GM19043 (cell line): ENCODE data around the gene CTIF.
"Not testable (repeated sequence)": the region's sequence is repeated elsewhere in the genome, so short reads cannot be mapped to it uniquely, and the experiment has no call there.

Experiments
- ATAC-seq: cut with Tn5 transposase; IDR thresholded peaks from one replicate; pipeline ENCODE4 v1.9.1; 2021; ENCODE audit warnings: low read depth; ENCODE audit not compliant: unreplicated experiment

The CTIF gene

DNA sequence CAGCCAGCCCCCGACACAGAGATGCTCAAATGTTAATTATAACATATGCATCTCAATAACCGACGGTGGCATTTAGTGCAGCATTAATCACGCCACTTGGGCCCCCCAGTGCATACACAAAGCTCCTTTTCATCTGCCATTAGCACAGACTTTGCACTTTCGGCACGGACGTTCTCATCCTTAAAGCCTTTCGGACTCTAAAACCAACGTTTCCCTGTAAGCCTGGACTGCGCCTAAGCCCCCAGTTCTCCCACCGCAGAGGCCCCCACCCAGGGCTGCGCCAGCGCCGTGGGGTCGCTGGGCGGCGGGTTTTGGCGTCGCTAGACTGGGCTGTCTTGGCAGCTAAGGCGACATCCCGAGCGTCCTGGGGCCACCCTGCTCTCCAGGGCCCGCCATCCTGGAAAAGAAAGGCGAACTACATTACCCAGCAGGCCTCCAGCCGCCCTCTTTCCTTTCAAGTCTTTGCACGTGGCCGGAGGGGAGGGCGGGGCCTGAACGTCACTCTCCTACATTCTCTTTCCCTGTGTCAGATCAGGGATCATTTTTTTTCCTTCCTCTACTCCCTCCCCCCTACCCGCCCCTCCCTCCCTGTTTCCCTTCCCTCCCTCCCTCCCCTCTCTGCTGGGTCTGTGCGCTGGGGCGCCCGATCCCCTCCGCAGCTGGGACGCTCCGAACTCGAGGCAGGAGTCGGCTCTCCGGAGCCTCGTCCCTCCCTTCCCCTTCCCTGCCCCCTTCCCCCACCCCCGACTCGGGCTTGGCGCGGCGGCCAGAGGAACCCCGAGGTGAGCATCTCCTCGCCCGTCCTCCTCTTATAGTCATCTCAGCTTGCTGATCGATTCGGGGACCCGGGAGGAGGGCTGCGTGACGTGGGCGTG lies at the start of gene CTIF:
CTIF (plus strand) TSS at position 501 of the 875 bp plus-strand sequence. CDS start 80,535 bp downstream, outside the sequence.
- ATAC-seq = peak; percentile 79

DNA sequence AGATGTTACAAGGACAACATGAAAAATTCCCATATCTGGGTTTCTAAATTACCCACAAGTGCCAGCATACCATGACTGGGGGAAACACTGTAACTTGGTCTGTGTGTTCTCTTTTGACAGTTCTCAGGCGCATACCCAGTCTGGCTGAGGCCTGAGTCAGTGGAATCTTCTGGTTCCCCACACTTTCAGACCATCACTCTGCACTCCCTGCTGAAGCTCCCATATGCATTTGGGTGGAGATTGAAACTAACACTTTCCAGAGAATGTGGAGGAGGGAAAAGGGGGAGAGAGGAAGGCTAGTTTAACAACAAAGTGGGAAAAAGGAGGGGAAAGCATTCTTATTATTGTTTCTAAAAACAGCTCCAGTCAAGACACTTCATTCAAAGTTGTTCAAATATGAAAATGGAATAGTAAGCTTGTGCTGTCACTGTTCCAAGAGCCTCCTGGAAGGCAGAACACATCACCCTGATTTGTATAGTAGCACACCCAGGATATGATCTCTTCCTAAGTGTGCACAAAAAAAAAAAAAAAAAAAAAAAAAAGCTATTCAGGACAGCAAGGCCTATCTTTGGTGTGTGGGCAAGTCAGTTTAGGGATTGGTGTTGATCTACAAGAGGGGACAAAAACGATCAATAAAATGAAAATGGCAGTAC lies 48.1 kb upstream of the CTIF start:
- no peak for ATAC-seq

GRCh38 chr18:48492880-48493279 lies 46.0 kb upstream of the CTIF start:
- no peak for ATAC-seq

- no peak for ATAC-seq
Measured at GRCh38 chr18:48493434-48494230, 45.2 kb upstream of the CTIF start.

GRCh38 chr18:48497863-48498262 lies 41.0 kb upstream of the CTIF start:
- ATAC-seq = no peak

DNA sequence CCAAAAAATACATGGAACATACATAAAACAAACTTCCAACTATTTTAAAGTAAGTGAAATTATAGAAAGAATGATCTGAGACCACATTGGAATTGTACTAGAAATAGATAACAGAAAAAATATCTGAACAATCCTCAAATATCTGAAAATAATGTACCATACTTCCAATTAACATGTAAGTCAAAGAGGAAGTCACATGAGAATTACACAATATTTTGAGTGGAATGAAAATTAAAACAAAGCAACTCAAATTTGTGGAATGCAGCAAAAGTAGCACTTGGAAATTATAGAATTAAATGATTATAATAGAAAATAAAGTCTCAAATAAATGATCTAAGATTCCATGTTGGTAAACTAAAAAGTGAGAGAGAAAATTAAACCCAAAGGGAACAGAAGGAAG lies 38.3 kb upstream of the CTIF start:
- no peak for ATAC-seq

- ATAC-seq = no peak
Measured at GRCh38 chr18:48502906-48503305, 35.9 kb upstream of the CTIF start.

- ATAC-seq = no peak
Measured at GRCh38 chr18:48504819-48505218, 34.0 kb upstream of the CTIF start.

DNA sequence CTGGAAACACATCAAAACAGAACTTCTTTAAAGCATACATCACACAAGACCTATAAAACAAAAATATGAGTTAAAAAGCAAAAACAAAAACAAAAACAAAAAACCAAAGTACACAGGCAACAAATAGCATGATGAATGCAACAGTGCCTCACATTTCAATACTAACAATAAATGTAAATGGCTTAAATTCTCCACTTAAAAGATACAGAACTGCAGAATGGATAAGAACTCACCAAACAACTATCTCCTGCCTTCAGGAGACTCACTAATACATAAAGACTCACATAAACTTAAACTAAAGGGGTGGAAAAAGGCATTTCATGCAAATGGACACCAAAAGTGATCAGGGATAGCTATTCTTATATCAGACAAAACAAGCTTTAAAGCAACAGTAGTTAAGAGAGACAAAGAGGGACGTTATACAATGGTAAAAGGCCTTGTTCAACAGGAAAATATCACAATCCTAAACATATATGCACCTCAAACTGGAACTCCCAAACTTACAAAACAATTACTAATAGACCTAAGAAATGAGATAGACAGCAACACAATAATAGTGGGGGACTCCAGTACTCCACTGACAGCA lies 31.8 kb upstream of the CTIF start:
- ATAC-seq = not testable (repeated sequence)

DNA sequence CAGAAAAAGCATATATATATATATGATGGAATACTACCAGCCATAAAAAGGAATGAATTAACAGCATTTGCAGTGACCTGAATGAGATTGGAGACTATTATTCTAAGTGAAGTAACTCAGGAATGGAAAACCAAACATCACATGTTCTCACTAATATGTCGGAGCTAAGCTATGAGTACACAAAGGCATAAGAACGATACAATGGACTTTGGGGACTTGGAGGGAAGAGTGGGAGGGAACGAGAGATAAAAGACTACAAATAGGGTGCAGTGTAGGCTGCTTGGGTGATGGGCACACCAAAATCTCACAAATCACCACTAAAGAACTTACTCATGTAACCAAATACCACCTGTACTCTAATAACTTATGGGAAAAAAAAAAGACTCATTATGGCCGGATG lies 26.3 kb upstream of the CTIF start:
- ATAC-seq = not testable (repeated sequence)

- no peak for ATAC-seq
Measured at GRCh38 chr18:48514786-48515185, 24.0 kb upstream of the CTIF start.

DNA sequence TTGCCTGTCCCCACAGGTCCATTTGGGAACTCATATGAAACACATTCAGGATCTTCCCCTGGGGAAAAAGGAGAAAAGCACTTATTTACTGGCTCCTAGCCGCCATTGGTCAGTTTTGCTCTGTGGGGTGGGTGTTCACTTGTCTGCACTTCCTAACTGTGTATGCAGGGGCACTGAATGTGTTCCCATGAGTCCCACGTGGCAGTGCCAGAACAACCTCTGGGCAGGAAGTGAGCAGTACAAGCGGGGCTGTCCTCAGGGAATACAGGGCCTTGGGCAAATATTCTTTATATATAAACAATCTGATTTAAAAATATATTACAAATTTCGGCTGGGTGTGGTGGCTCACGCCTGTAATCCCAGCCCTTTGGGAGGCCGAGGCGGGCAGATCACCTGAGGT lies 21.8 kb upstream of the CTIF start:
- ATAC-seq = no peak

DNA sequence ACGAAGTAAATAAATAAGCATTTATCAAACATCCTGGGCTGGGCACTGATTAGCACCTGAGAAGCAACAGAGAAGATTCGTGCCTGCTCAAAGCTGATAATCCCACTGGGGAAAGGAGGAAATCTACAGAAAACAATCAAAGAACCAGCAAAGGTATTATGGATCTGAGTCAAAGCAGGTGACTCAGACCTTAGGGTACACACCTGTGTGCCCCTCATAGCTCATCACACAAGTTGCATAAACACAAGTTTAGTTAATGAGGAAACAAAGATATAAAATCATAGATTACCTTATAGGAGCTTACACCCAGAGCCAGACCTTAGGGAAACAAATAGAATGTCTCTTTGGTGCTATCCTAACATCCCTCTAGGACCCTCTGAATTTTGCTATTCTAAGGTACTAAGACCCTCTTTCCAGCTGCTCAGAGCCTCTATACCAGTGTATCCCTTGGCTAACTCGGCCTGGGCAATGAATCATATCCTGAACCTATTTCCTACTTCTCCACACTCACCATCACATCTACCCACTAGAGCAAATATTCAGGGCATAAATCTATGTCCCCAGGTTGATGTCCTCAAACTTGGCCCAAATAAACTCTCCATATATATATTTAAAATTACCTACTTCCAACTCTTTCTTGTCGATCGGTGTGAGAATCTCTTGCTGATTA lies 19.3 kb upstream of the CTIF start:
- no peak for ATAC-seq

DNA sequence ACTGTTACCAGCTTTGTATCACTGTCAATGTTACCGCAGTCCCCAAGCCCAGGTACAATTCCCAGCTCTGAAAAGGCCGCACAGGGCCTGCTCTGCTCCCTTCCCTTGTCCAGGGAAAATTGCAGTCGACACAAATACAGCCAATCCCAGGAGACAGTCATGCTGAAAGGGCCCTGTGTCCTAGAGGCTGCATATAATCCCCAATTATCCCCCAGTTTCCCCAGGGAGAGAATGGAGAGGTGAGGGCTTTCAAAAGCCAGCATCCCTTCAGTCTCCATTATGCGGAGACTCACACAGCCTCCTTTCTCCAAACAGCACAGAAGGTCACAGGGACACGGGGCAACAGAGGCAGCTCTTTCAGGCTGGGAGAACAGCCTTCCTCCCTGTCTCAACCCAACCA lies 17.1 kb upstream of the CTIF start:
- no peak for ATAC-seq

- ATAC-seq = no peak
Measured at GRCh38 chr18:48525671-48526070, 13.2 kb upstream of the CTIF start.

- ATAC-seq = no peak
Measured at GRCh38 chr18:48527461-48527860, 11.4 kb upstream of the CTIF start.

GRCh38 chr18:48528861-48529260 lies 10.0 kb upstream of the CTIF start:
- ATAC-seq = no peak

GRCh38 chr18:48529796-48530195 lies 9.0 kb upstream of the CTIF start:
- no peak for ATAC-seq

DNA sequence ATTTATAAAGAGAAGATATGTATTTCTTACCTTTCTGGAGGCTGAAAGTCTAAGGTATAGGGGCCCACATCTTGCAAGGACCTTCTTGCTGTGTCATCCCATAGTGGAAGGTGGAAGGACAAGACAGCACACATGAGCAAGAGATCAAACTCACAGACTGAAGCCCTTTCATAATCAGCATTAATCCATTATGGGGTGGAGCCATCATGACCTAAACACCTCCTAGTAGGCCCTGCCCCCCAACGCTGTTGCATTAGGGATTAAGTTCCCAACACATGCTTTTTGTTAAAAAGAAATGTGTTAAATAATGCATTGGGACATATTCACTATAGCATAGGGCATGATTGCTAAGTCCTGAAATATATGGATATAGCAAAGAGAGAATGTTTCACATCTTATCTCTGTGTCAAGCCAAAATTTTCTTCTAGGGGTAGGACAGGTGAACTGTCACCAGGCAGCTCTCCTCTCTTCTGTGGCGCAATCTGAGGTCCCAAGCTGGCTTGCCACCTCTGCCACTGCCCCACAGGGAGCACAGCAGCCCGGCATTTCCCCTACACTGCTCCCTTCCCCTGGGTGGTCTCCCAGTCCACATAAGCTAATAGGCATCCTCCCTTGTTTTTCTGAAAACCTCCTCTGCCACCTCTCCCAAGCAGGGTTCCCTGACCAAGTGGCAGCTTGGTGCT lies 8.3 kb upstream of the CTIF start:
- ATAC-seq = no peak

- no peak for ATAC-seq
Measured at GRCh38 chr18:48531082-48531403, 7.8 kb upstream of the CTIF start.
